NCI-H2081 (cell line): Measurements from ENCODE around the gene KLHL13.
"Not testable (repeated sequence)": the region's sequence is repeated elsewhere in the genome, so short reads cannot be mapped to it uniquely, and the experiment has no call there.

ENCODE experiments used
- DNase-seq, 2 experiments: peaks; one replicate each; lab custom pipeline; 2025; lab: John Stamatoyannopoulos, UW

KLHL13 gene

GRCh38 chrX:117990438-117990837, 126.2 kb downstream of the KLHL13 start:
- DNase-seq: no peak

GRCh38 chrX:117989512-117989911, 127.1 kb downstream of the KLHL13 start:
- no peak for DNase-seq

- DNase-seq: peak in 1 of 2 experiments; percentile 37
These were observed 129.2 kb downstream of the KLHL13 start for GRCh38 chrX:117987373-117987772.

GRCh38 chrX:117985241-117985640, 131.4 kb downstream of the KLHL13 start:
- DNase-seq: peak; percentile 50 to 65

GRCh38 chrX:117982694-117983392, 133.8 kb downstream of the KLHL13 start:
- no peak for DNase-seq

GRCh38 chrX:117978402-117978801, 138.2 kb downstream of the KLHL13 start:
- no peak for DNase-seq

GRCh38 chrX:117977526-117977925, 139.1 kb downstream of the KLHL13 start:
- DNase-seq: no peak

GRCh38 chrX:117973110-117973807, 143.4 kb downstream of the KLHL13 start:
- DNase-seq: peak; percentile 23 to 66

- peak; percentile 56 to 69 for DNase-seq
These were observed 143.9 kb downstream of the KLHL13 start for GRCh38 chrX:117972711-117973109.

GRCh38 chrX:117969782-117970181, 146.8 kb downstream of the KLHL13 start:
- DNase-seq: peak in 1 of 2 experiments; percentile 66

GRCh38 chrX:117969328-117969727, 147.3 kb downstream of the KLHL13 start:
- DNase-seq: peak; percentile 92 to 99

GRCh38 chrX:117959045-117959444, 157.6 kb downstream of the KLHL13 start:
- DNase-seq: no peak

- peak; percentile 46 to 68 for DNase-seq
These were observed 159.5 kb downstream of the KLHL13 start for GRCh38 chrX:117957128-117957527.

- DNase-seq: not testable (repeated sequence)
These were observed 177.3 kb downstream of the KLHL13 start for GRCh38 chrX:117939296-117939695.

- no peak for DNase-seq
These were observed 180.5 kb downstream of the KLHL13 start for GRCh38 chrX:117936118-117936517.

- DNase-seq: not testable (repeated sequence)
These were observed 186.5 kb downstream of the KLHL13 start for GRCh38 chrX:117930116-117930515.

- no peak for DNase-seq
These were observed 196.9 kb downstream of the KLHL13 start for GRCh38 chrX:117919755-117920154.

GRCh38 chrX:117910216-117910615, 206.4 kb downstream of the KLHL13 start:
- no peak for DNase-seq

- no peak for DNase-seq
These were observed 218.4 kb downstream of the KLHL13 start for GRCh38 chrX:117898226-117898625.

GRCh38 chrX:117895418-117895817, 221.2 kb downstream of the KLHL13 start:
- DNase-seq: no peak

GRCh38 chrX:117892469-117892868, 224.1 kb downstream of the KLHL13 start:
- no peak for DNase-seq

GRCh38 chrX:117871796-117872195, 244.8 kb downstream of the KLHL13 start:
- no peak for DNase-seq

GRCh38 chrX:117860517-117860916, 256.1 kb downstream of the KLHL13 start:
- DNase-seq: no peak
